ENCODE measurements around the gene NRGN.

The NRGN gene

DNA sequence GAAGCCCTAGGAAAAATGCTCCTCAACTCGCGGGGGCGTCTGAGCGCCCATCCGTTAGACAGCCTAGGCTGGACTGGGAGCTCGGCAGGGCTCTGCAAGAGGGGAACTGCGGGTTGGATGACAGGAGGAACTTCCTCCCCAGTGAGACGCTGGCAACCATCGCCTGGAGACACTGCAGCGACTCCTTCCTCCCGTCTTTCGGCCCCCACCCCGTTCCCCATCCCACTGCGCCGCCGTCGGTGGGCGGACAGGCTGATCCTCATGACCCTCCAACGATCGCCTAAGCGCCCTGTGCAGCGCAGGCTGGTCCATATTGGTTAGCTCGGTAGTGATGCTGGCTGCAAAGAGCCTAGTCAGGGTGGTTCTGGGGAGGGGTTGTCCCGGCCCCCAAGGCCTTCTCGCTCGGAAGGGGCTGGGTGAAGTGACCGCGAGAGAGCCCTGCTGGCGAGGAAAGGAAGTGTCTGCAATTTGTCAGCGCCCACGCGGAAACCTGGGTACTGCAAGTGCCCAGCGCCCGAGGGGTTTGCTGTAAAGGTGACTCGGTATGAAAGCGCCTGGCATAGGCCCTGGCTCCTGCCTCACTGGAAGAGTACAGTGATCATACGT, 638 bp downstream of the NRGN start:
- no peak for TF ChIP-seq TAF1 (IDR thresholded peaks at IDR 0.05; ENCODE audit: borderline replicate concordance, insufficient read depth, low read length)
- TF ChIP-seq SIN3A (IDR thresholded peaks at IDR 0.05; ENCODE audit: borderline replicate concordance, insufficient read depth, low read length), result no peak
- TF ChIP-seq POLR2AphosphoS5 (IDR thresholded peaks at IDR 0.05; ENCODE audit: low read depth, low read length), result no peak
- TF ChIP-seq, protein P1, sequence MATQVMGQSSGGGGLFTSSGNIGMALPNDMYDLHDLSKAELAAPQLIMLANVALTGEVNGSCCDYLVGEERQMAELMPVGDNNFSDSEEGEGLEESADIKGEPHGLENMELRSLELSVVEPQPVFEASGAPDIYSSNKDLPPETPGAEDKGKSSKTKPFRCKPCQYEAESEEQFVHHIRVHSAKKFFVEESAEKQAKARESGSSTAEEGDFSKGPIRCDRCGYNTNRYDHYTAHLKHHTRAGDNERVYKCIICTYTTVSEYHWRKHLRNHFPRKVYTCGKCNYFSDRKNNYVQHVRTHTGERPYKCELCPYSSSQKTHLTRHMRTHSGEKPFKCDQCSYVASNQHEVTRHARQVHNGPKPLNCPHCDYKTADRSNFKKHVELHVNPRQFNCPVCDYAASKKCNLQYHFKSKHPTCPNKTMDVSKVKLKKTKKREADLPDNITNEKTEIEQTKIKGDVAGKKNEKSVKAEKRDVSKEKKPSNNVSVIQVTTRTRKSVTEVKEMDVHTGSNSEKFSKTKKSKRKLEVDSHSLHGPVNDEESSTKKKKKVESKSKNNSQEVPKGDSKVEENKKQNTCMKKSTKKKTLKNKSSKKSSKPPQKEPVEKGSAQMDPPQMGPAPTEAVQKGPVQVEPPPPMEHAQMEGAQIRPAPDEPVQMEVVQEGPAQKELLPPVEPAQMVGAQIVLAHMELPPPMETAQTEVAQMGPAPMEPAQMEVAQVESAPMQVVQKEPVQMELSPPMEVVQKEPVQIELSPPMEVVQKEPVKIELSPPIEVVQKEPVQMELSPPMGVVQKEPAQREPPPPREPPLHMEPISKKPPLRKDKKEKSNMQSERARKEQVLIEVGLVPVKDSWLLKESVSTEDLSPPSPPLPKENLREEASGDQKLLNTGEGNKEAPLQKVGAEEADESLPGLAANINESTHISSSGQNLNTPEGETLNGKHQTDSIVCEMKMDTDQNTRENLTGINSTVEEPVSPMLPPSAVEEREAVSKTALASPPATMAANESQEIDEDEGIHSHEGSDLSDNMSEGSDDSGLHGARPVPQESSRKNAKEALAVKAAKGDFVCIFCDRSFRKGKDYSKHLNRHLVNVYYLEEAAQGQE (IDR thresholded peaks at IDR 0.05; ENCODE audit: insufficient read depth in 1 of 2, low read depth in 2 of 2, low read length in 2 of 2), result no peak
- TF ChIP-seq FOXP2 (optimal IDR thresholded peaks at IDR 0.05; ENCODE audit: borderline replicate concordance, extremely low read depth, extremely low read length, insufficient read depth), result no peak

DNA sequence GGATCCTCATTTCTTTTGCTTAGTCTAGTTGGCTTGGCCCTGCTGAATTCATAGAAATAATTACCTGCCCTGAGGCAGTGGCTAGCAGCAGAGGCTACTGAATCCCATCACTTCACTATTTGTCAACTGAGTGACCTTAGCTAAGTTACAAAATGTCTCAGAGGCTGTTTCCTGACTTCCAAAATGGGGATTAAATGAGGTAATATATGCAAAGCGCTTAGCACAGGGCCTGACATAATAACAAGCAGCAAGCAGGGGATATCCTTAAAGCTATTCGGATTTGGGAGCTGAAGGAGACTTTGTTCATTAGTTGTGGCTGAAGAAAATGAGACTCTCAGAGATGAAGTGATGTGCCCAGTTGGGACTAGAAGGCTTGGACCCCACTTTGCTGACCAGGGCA, 2.8 kb downstream of the NRGN start:
- TF ChIP-seq SIN3A (IDR thresholded peaks at IDR 0.05; ENCODE audit: borderline replicate concordance, insufficient read depth, low read length), result no peak
- TF ChIP-seq, protein P1 (IDR thresholded peaks at IDR 0.05; ENCODE audit: insufficient read depth in 1 of 2, low read depth in 2 of 2, low read length in 2 of 2), result no peak
- no peak for TF ChIP-seq TAF1 (IDR thresholded peaks at IDR 0.05; ENCODE audit: borderline replicate concordance, insufficient read depth, low read length)
- TF ChIP-seq POLR2AphosphoS5 (IDR thresholded peaks at IDR 0.05; ENCODE audit: low read depth, low read length), result no peak
- TF ChIP-seq FOXP2 (optimal IDR thresholded peaks at IDR 0.05; ENCODE audit: borderline replicate concordance, extremely low read depth, extremely low read length, insufficient read depth), result no peak

DNA sequence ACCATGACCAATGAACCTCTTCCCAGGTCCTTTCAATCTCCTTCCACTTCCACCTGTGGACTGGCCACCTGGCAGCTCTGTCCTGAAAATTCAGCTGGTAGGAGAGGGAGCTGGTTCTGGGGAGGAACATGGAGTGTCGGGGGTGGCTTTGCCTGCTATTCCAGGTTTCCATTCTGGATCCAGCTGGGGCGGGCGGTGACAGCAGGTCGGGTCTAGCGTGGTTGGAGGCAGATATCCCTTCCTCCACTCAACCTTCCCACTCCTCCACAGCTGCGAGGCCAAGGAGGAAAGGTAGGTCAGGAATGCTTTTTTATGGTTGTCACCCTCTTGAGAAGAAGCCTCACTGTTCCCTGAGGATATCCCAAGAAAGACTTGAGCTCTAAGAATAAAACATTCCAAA, 3.3 kb downstream of the NRGN start:
- TF ChIP-seq SIN3A (IDR thresholded peaks at IDR 0.05; ENCODE audit: borderline replicate concordance, insufficient read depth, low read length) (no peak), TAF1 (IDR thresholded peaks at IDR 0.05; ENCODE audit: borderline replicate concordance, insufficient read depth, low read length) (no peak), FOXP2 (optimal IDR thresholded peaks at IDR 0.05; ENCODE audit: borderline replicate concordance, extremely low read depth, extremely low read length, insufficient read depth) (no peak), POLR2AphosphoS5 (IDR thresholded peaks at IDR 0.05; ENCODE audit: low read depth, low read length) (no peak)
- TF ChIP-seq, protein P1 (IDR thresholded peaks at IDR 0.05; ENCODE audit: insufficient read depth in 1 of 2, low read depth in 2 of 2, low read length in 2 of 2), result no peak

DNA sequence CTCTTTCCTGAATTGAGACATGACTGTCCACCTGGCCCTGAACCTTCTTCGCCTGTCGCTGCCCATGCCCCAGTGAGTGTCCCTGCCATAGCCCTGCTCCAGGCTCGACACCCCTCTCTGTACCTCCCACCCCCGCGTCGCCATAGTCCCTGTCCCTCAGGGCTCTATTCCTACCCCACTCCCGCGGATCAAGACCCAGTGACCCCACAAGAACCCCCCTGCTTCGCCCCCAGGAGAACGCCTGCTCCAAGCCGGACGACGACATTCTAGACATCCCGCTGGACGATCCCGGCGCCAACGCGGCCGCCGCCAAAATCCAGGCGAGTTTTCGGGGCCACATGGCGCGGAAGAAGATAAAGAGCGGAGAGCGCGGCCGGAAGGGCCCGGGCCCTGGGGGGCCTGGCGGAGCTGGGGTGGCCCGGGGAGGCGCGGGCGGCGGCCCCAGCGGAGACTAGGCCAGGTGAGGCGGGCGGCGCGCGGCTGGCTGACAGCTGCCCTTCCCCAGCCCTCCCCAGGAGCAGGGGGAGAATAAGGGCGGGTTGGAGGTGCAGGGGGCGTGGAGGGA, 5.6 kb downstream of the NRGN start:
- no peak for TF ChIP-seq SIN3A (IDR thresholded peaks at IDR 0.05; ENCODE audit: borderline replicate concordance, insufficient read depth, low read length)
- TF ChIP-seq, protein P1 (IDR thresholded peaks at IDR 0.05; ENCODE audit: insufficient read depth in 1 of 2, low read depth in 2 of 2, low read length in 2 of 2), result no peak
- no peak for TF ChIP-seq POLR2AphosphoS5 (IDR thresholded peaks at IDR 0.05; ENCODE audit: low read depth, low read length)
- TF ChIP-seq TAF1 (IDR thresholded peaks at IDR 0.05; ENCODE audit: borderline replicate concordance, insufficient read depth, low read length), result no peak
- TF ChIP-seq FOXP2 (optimal IDR thresholded peaks at IDR 0.05; ENCODE audit: borderline replicate concordance, extremely low read depth, extremely low read length, insufficient read depth), result no peak
